ENCODE data around the gene ZDHHC7.
A peak's percentile ranks its signal among the peaks of the same experiment; 100 is the strongest.
"Not testable (repeated sequence)": the region's sequence is repeated elsewhere in the genome, so short reads cannot be mapped to it uniquely, and the experiment has no call there.

Gene ZDHHC7

GRCh38 chr16:85045641-85046471 lies 34.5 kb upstream of the ZDHHC7 start:
- DNase-seq (ENCODE audit: extremely low spot score, insufficient read length, low read depth) (no peak), FAIRE-seq (no peak)

GRCh38 chr16:85045077-85045476 lies 33.7 kb upstream of the ZDHHC7 start:
- no peak for FAIRE-seq
- DNase-seq (ENCODE audit: extremely low spot score, insufficient read length, low read depth) = no peak

GRCh38 chr16:85042606-85043005 lies 31.3 kb upstream of the ZDHHC7 start:
- DNase-seq (ENCODE audit: extremely low spot score, insufficient read length, low read depth) (no peak), FAIRE-seq (no peak)

GRCh38 chr16:85042167-85042526 lies 30.8 kb upstream of the ZDHHC7 start:
- FAIRE-seq (no peak), DNase-seq (ENCODE audit: extremely low spot score, insufficient read length, low read depth) (no peak)

GRCh38 chr16:85041219-85042166 lies 30.2 kb upstream of the ZDHHC7 start:
- DNase-seq (ENCODE audit: extremely low spot score, insufficient read length, low read depth) = no peak
- FAIRE-seq = no peak

- FAIRE-seq (no peak), DNase-seq (ENCODE audit: extremely low spot score, insufficient read length, low read depth) (no peak)
Observed at GRCh38 chr16:85040685-85041084, 29.4 kb upstream of the ZDHHC7 start.

- DNase-seq (ENCODE audit: extremely low spot score, insufficient read length, low read depth) (no peak), FAIRE-seq (no peak)
Observed at GRCh38 chr16:85037721-85038120, 26.4 kb upstream of the ZDHHC7 start.

- FAIRE-seq = no peak
- DNase-seq (ENCODE audit: extremely low spot score, insufficient read length, low read depth) = no peak
Observed at GRCh38 chr16:85037050-85037410, 25.7 kb upstream of the ZDHHC7 start.

- no peak for FAIRE-seq
- no peak for DNase-seq (ENCODE audit: extremely low spot score, insufficient read length, low read depth)
Observed at GRCh38 chr16:85036236-85037049, 25.1 kb upstream of the ZDHHC7 start.

- FAIRE-seq = no peak
- no peak for DNase-seq (ENCODE audit: extremely low spot score, insufficient read length, low read depth)
Observed at GRCh38 chr16:85034591-85035433, 23.5 kb upstream of the ZDHHC7 start.

- DNase-seq (ENCODE audit: extremely low spot score, insufficient read length, low read depth) = no peak
- FAIRE-seq = no peak
Observed at GRCh38 chr16:85033171-85033570, 21.8 kb upstream of the ZDHHC7 start.

GRCh38 chr16:85032187-85032586 lies 20.9 kb upstream of the ZDHHC7 start:
- DNase-seq (ENCODE audit: extremely low spot score, insufficient read length, low read depth); FAIRE-seq: not testable (repeated sequence)

- DNase-seq (ENCODE audit: extremely low spot score, insufficient read length, low read depth) = no peak
- FAIRE-seq = no peak
Observed at GRCh38 chr16:85031451-85031850, 20.1 kb upstream of the ZDHHC7 start.

- DNase-seq (ENCODE audit: extremely low spot score, insufficient read length, low read depth) = no peak
- FAIRE-seq = no peak
Observed at GRCh38 chr16:85029981-85030401, 18.7 kb upstream of the ZDHHC7 start.

GRCh38 chr16:85029408-85029784 lies 18.1 kb upstream of the ZDHHC7 start:
- FAIRE-seq = peak; percentile 71
- no peak for DNase-seq (ENCODE audit: extremely low spot score, insufficient read length, low read depth)

GRCh38 chr16:85028685-85029407 lies 17.5 kb upstream of the ZDHHC7 start:
- DNase-seq (ENCODE audit: extremely low spot score, insufficient read length, low read depth) (no peak), FAIRE-seq (no peak)

GRCh38 chr16:85027958-85028684 lies 16.8 kb upstream of the ZDHHC7 start:
- FAIRE-seq (no peak), DNase-seq (ENCODE audit: extremely low spot score, insufficient read length, low read depth) (no peak)

GRCh38 chr16:85027349-85027957 lies 16.1 kb upstream of the ZDHHC7 start, which contains the start of gene KIAA0513:
KIAA0513 (plus strand) TSS chr16:85027795; CDS start chr16:85067072, 39,277 bp downstream.
- FAIRE-seq = peak; percentile 82
- peak; percentile 99 for DNase-seq (ENCODE audit: extremely low spot score, insufficient read length, low read depth)

Measured in GM18507 (cell line).